ENCODE measurements around the gene CHRNB2. TPM values are rescaled to one million over a fixed set of nuclear protein-coding genes. Genes with fewer than 3 reads are reported as not detected.
A peak's percentile ranks its signal among the peaks of the same experiment; 100 is the strongest.

CHRNB2 gene
- total and polyA plus RNA-seq, 12 donors: 0.03 to 0.13 (median 0.06) TPM; not detected in 8

DNA sequence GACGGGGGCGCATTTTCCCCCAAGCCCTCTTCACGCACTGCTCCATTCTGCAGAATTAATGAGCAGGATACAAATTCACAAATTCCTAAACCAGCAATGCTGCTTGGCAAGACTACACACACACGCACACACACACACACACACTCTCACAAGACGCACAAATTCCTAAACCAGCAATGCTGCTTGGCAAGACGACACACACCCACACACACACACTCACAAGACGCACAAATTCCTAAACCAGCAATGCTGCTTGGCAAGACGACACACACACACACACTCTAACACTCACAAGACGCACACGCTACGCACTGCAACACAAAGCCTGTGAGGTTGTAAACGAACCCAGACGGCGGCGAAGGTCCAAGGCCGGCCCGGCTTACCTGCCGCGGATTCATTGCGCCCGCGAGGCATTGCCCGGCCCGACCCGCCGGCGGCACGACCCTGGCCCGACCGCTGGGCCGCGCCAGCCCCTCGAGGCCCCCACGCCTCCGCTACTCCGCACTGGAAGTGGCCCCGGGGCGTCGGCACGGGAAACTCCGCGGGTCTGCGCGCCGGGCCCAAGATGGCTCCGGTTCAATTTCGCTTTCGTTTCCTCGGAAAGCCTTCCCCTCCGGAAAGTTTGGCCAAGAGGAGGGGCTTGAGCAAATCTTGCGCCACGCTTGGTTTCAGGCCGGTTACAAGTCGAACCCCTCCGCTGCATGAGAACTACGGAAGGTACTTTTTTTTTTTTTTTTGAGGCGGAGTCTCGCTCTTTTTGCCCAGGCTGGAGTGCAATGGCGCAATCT, 40.2 kb downstream of the CHRNB2 start, which contains the start of gene ADAR:
Gene ADAR, minus strand, starts transcription at position 578 of the 788 bp plus-strand sequence. Its CDS starts 180 bp downstream, at position 398.
- Histone ChIP-seq H3K4me1 (peaks cover 4 to 82% (median 60%) of the 10 kb centered on the region in 9 donors), H3K9me3 (no peaks in the 10 kb centered on the region), H3K36me3 (peaks cover 0 to 27% (median 0%) of the 10 kb centered on the region in 9 donors), H3K27ac (peak within 1 kb of the TSS; percentile 87 to 99 (median 98)), H3K4me3 (peak within 1 kb of the TSS; percentile 66 to 99 (median 90)), H3K27me3 (no peaks in the 10 kb centered on the region)
- ATAC-seq (peak; percentile 83 to 95 (median 94)), DNase-seq (peak; percentile 86 to 95)
- intact Hi-C loops (cut with DNase I): loop anchor here in 3 of 10 donors (2.0 to 5.0 kb wide), 3 partner anchors 41 to 51 kb away; partner anchors contain the start of genes UBE2Q1 (in 2 of the 3) and CHRNB2 (in 1 of the 3)
- WGBS, 2 donors: 1% methylated on average over 59 of the region's 59 CpGs
- TF ChIP-seq, protein P1, sequence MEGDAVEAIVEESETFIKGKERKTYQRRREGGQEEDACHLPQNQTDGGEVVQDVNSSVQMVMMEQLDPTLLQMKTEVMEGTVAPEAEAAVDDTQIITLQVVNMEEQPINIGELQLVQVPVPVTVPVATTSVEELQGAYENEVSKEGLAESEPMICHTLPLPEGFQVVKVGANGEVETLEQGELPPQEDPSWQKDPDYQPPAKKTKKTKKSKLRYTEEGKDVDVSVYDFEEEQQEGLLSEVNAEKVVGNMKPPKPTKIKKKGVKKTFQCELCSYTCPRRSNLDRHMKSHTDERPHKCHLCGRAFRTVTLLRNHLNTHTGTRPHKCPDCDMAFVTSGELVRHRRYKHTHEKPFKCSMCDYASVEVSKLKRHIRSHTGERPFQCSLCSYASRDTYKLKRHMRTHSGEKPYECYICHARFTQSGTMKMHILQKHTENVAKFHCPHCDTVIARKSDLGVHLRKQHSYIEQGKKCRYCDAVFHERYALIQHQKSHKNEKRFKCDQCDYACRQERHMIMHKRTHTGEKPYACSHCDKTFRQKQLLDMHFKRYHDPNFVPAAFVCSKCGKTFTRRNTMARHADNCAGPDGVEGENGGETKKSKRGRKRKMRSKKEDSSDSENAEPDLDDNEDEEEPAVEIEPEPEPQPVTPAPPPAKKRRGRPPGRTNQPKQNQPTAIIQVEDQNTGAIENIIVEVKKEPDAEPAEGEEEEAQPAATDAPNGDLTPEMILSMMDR (IDR thresholded peaks at IDR 0.05): no peak

DNA sequence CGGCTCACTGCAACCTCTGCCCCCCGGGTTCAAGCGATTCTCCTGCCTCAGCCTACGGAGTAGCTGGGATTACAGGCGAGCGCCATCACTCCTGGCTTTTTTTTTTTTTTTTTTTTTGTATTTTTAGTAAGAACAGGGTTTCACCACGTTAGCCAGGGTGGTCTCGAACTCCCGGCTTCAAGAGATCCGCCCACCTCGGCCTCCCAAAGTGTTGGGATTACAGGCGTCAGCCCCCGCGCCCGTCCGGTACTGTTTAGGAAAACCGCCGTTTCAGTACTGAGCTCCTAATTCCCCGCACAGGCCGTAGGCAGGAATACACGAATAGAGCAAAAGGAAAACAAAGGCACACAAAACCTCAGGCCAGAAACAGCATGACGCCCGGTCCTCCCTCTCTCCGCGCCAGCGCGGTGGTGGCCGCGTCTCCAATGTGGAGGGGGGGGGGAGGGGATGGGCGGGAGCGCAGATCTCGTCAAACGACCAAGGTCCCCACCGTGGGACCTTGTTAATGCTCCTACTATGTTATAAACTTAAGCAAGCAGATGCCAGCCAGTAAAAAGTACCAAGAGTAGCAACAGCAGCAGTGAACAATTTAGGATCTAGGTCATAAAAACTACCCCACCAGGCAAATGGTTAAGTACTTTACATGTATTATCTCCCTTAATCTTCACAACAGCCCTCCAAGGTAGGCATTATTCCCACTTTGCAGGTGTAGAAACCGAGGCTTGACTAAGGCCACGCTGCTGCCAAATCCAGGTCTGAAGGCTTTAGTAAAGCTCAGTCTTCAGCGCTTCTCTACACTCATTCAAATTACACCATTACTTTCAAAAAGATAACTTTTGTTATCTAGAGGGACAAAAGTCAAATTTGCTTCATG, 41.1 kb downstream of the CHRNB2 start:
- ATAC-seq (peak; percentile 31 to 79 (median 65)), DNase-seq (peak; percentile 37 to 40)
- no peaks in the 10 kb centered on the region for H3K27me3 ChIP-seq
- peaks cover 0 to 25% (median 0%) of the 10 kb centered on the region in 9 donors for H3K36me3 ChIP-seq
- H3K27ac ChIP-seq: peak overlapping the region; percentile 87 to 99 (median 98)
- intact Hi-C loops (cut with DNase I): loop anchor here in 2 of 10 donors (5.0 kb wide), 2 partner anchors 41 to 51 kb away; partner anchors contain the start of genes CHRNB2 (in 1 of the 2) and UBE2Q1 (in 1 of the 2)
- whole genome bisulfite sequencing, 2 donors: 5 to 6% methylated on average over 31 to 36 of the region's 37 CpGs
- TF ChIP-seq, protein P1 (IDR thresholded peaks at IDR 0.05): no peak
- H3K4me1 ChIP-seq: peaks cover 4 to 73% (median 52%) of the 10 kb centered on the region in 9 donors
- H3K9me3 ChIP-seq: no peaks in the 10 kb centered on the region
- peak overlapping the region; percentile 66 to 99 (median 90) for H3K4me3 ChIP-seq

DNA sequence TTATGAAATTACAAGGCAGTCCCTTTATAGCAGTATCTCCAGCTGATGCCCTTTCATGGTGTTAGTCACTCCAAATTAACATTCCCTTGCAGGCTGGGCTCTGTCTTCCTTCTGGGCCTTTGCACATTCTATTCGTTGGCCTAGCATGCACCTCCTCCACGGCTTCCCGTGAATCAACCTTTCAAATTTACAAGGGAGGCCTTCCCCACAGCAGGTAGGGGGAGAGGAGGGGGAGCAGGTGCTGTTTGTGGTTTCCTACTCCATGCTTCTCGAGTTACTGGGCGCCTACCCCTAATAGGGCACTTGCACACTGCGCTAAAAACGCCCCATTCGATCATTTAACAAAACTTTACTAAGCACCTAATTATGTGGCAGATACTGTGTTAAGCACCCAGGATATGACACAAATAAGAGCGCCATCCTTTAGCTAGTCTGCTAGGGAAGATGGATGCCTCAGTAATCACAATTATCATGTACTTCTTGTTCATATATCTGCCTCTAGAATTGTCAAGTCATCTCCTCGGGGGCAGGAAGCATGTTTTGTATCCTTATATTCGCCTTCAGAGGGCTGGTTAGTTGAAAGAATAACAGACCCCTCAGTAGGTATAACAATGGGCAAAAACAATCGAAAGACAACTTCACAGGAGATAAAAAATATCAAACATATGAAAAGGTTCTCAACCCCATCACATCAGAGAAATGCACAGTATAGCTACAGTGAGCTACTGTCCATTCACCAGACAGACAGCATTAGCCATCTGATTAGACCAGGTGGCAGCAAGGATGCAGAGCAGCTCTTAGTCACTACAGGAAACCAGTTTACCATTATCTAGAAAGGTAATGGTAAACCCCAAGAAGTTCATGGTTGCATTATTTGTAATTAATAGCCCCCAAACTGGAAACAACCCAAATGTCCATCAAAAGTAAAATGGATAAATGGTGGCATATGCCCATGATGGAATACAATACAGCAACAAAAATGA, 42.1 kb downstream of the CHRNB2 start:
- Histone ChIP-seq H3K4me3 (peak overlapping the region in 2 of 10 donors; percentile 88 to 99), H3K36me3 (peaks cover 0 to 16% (median 0%) of the 10 kb centered on the region in 9 donors), H3K4me1 (peaks cover 4 to 63% (median 42%) of the 10 kb centered on the region in 9 donors), H3K27ac (peak overlapping the region in 6 of 10 donors; percentile 93 to 99 (median 98)), H3K27me3 (no peaks in the 10 kb centered on the region), H3K9me3 (no peaks in the 10 kb centered on the region)
- ATAC-seq (no peak), DNase-seq (no peak)
- 78 to 79% methylated on average over 12 of the region's 12 CpGs for WGBS, 2 donors
- intact Hi-C loops (cut with DNase I): loop anchor here in 2 of 10 donors (5.0 kb wide), 2 partner anchors 42 to 52 kb away; partner anchors contain the start of genes CHRNB2 (in 1 of the 2) and UBE2Q1 (in 1 of the 2)
- TF ChIP-seq, protein P1 (IDR thresholded peaks at IDR 0.05): no peak
